ENCODE results near the gene CTDSP1. TPM values are rescaled to one million over a fixed set of nuclear protein-coding genes. Genes with fewer than 3 reads are reported as not detected.

The CTDSP1 gene
- total RNA-seq, 6 experiments from 2014 or later: 55.1 to 95.9 (median 75.6) TPM

GRCh38 chr2:218357236-218358177 lies 42.2 kb upstream of the CTDSP1 start:
- DNase-seq: no peak
- H3K27ac ChIP-seq: no peak overlapping the region

DNA sequence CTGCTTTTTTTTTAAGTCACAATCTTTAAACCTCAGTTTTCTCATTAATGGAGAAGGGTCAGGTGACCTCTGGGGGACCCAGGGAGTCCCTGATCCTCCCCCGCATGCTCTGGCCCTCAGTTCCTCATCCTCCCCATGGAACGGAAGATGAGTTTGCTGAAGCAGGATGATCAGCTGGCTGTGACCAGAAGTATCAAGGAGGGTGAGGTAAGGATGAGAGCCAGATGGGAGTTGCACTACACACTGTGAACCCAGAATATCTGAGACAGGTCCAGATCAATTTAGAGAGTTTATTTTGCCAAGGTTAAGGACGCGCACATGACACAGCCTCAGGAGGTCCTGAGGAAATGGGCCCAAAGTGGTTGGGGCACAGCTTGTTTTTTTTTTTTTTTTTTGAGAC lies 39.2 kb upstream of the CTDSP1 start:
- intact Hi-C loops (cut with DNase I): no loop called here
- 100% methylated on average over 2 of the region's 4 CpGs for WGBS (ENCODE audit: insufficient coverage, low coverage, low lambda C conversion rate, missing lambda C conversion rate)
- no peak for TF ChIP-seq POLR2A (IDR thresholded peaks at IDR 0.05)
- no peak for TF ChIP-seq CTCF (IDR thresholded peaks at IDR 0.05)
- peak in 1 of 3 donors; percentile 51 for DNase-seq
- Histone ChIP-seq H3K36me3 (no peaks in the 10 kb centered on the region), H3K27ac (no peak overlapping the region), H3K27me3 (no peaks in the 10 kb centered on the region), H3K4me1 (peaks cover 0 to 7% (median under 1%) of the 10 kb centered on the region in 4 donors), H3K4me3 (no peak overlapping the region), H3K9me3 (no peaks in the 10 kb centered on the region)
- ATAC-seq: peak in 3 of 4 donors; percentile 24 to 52 (median 43)

More at GRCh38 chr2:218357236-218358177, 42.2 kb upstream of the CTDSP1 start:
- ATAC-seq: no peak
- no peak for TF ChIP-seq CTCF (IDR thresholded peaks at IDR 0.05)
- no peak for TF ChIP-seq POLR2A (IDR thresholded peaks at IDR 0.05)
- intact Hi-C loops (cut with DNase I): loop anchor here (5.0 to 10.0 kb wide), 2 partner anchors 53 to 55 kb away; no protein-coding TSS in a partner anchor
- Histone ChIP-seq H3K27me3 (no peaks in the 10 kb centered on the region), H3K9me3 (no peaks in the 10 kb centered on the region), H3K4me1 (peaks cover 0 to 12% (median 3%) of the 10 kb centered on the region in 4 donors), H3K4me3 (no peak overlapping the region), H3K36me3 (no peaks in the 10 kb centered on the region)
- WGBS (ENCODE audit: insufficient coverage, low coverage, low lambda C conversion rate, missing lambda C conversion rate): 52% methylated on average over 8 of the region's 17 CpGs

DNA sequence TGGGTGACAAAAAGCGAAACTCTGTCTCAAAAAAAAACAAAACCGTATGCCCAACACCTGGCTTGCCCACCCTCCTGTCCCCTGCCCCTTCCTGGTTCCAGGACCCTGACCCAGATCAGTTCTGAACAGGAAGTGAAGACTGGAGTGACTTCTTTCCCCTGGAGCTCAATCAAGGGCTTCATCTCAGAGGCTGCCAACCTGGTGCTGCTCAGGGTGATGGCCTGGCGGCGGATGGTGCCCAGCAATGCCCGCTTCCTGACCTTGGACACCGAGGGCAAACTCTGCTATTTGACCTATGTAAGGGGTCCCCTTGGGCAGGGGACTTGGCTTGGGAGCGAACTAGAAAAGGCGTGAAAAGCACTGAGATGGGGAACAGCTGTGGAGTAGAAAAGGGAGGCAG lies 37.1 kb upstream of the CTDSP1 start:
- intact Hi-C loops (cut with DNase I): no loop called here
- Histone ChIP-seq H3K27me3 (no peaks in the 10 kb centered on the region), H3K4me3 (no peak overlapping the region), H3K9me3 (no peaks in the 10 kb centered on the region), H3K4me1 (peaks cover 0 to 3% (median 0%) of the 10 kb centered on the region in 4 donors), H3K36me3 (no peaks in the 10 kb centered on the region), H3K27ac (no peak overlapping the region)
- WGBS (ENCODE audit: insufficient coverage, low coverage, low lambda C conversion rate, missing lambda C conversion rate): 75% methylated on average over 5 of the region's 8 CpGs
- TF ChIP-seq CTCF (IDR thresholded peaks at IDR 0.05): no peak
- no peak for TF ChIP-seq POLR2A (IDR thresholded peaks at IDR 0.05)
- ATAC-seq (no peak), DNase-seq (no peak)

DNA sequence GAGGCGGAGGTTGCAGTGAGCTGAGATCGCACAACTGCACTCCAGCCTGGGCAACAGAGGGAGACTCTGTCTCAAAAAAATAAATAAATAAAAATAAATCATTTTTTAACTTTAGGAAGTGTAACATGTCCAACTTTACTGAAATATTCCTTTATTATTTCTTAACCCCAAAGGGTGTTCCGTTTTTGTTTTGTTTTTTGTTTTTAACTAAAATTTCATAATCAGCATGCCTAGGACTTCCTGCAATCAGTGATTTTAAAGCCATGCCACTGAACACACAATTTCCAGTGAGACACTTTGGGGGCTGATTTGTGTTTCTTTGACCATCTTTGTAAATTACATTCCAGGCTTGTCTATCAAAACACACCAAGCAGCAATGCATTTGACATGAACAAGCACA lies 35.9 kb upstream of the CTDSP1 start:
- Histone ChIP-seq H3K9me3 (no peaks in the 10 kb centered on the region), H3K4me1 (peaks cover 0 to 3% (median 0%) of the 10 kb centered on the region in 4 donors), H3K27me3 (no peaks in the 10 kb centered on the region), H3K36me3 (no peaks in the 10 kb centered on the region), H3K27ac (peak overlapping the region in 1 of 3 donors; percentile 3), H3K4me3 (no peak overlapping the region)
- intact Hi-C loops (cut with DNase I): no loop called here
- DNase-seq (no peak), ATAC-seq (no peak)
- TF ChIP-seq POLR2A (IDR thresholded peaks at IDR 0.05) (no peak), CTCF (IDR thresholded peaks at IDR 0.05) (no peak)
- 58% methylated on average over 3 of the region's 3 CpGs for WGBS (ENCODE audit: insufficient coverage, low coverage, low lambda C conversion rate, missing lambda C conversion rate)

Data from right lobe of liver (tissue), 6 donors.